ENCODE data around the gene SYNE3.

The SYNE3 gene

DNA sequence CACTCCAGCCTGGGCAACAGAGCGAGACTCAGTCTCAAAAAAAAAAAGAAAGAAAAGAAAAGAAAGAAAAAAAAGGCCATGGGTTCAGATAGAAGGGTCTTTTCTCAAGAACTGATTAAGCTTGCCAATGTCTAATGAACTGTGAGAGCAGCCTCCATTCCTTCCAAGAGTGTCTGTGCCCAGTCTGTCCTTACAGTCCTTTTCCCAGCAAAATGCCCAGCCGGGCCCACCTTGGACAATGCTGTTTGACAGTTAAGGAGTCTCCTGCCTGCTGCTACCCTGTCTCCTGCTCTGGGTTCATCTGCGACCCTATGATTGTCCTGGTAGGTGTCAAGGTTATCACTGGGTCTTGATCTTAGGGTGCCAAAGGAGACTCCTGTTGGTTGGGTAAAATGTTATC, 21.4 kb downstream of the SYNE3 start:
- no peak overlapping the region for H3K4me3 ChIP-seq (replicated peaks in 1 of 2; ENCODE audit: low read depth in 2 of 2, low read length in 2 of 2)
- TF ChIP-seq CTCF (IDR thresholded peaks at IDR 0.05; ENCODE audit: low read depth, low read length), result no peak
- DNase-seq (ENCODE audit: low read depth in 2 of 2), result no peak

GRCh38 chr14:95494456-95494855, 22.0 kb downstream of the SYNE3 start:
- H3K4me3 ChIP-seq (replicated peaks in 1 of 2; ENCODE audit: low read depth in 2 of 2, low read length in 2 of 2), result no peak overlapping the region
- TF ChIP-seq CTCF (IDR thresholded peaks at IDR 0.05; ENCODE audit: low read depth, low read length), result no peak
- DNase-seq (ENCODE audit: low read depth in 2 of 2), result no peak

DNA sequence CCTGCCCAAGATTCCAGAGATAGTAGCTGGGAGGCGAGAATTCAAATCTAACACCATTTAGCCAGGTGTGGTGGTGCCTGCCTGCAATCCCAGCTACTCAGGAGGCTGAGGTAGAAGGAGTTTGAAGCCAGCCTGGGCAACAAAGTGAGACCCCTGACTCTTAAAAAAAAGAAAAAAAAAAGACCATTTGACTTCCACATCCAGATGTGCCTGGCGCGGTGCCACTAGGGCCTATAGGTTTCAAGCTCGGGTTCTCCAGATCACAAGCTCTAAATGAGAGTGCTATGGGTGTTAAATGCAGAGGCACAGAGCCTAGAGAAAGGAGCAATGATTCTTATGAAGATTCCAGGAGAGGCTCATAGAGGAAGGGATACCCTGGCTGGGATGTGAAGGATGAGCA, 22.5 kb downstream of the SYNE3 start:
- DNase-seq (ENCODE audit: low read depth in 2 of 2), result no peak
- no peak for TF ChIP-seq CTCF (IDR thresholded peaks at IDR 0.05; ENCODE audit: low read depth, low read length)
- no peak overlapping the region for H3K4me3 ChIP-seq (replicated peaks in 1 of 2; ENCODE audit: low read depth in 2 of 2, low read length in 2 of 2)

GRCh38 chr14:95493503-95493902, 22.9 kb downstream of the SYNE3 start:
- DNase-seq (ENCODE audit: low read depth in 2 of 2), result no peak
- no peak for TF ChIP-seq CTCF (IDR thresholded peaks at IDR 0.05; ENCODE audit: low read depth, low read length)
- no peak overlapping the region for H3K4me3 ChIP-seq (replicated peaks in 1 of 2; ENCODE audit: low read depth in 2 of 2, low read length in 2 of 2)

GRCh38 chr14:95491936-95492608, 24.4 kb downstream of the SYNE3 start:
- no peak for DNase-seq (ENCODE audit: low read depth in 2 of 2)
- no peak overlapping the region for H3K4me3 ChIP-seq (replicated peaks in 1 of 2; ENCODE audit: low read depth in 2 of 2, low read length in 2 of 2)
- no peak for TF ChIP-seq CTCF (IDR thresholded peaks at IDR 0.05; ENCODE audit: low read depth, low read length)

DNA sequence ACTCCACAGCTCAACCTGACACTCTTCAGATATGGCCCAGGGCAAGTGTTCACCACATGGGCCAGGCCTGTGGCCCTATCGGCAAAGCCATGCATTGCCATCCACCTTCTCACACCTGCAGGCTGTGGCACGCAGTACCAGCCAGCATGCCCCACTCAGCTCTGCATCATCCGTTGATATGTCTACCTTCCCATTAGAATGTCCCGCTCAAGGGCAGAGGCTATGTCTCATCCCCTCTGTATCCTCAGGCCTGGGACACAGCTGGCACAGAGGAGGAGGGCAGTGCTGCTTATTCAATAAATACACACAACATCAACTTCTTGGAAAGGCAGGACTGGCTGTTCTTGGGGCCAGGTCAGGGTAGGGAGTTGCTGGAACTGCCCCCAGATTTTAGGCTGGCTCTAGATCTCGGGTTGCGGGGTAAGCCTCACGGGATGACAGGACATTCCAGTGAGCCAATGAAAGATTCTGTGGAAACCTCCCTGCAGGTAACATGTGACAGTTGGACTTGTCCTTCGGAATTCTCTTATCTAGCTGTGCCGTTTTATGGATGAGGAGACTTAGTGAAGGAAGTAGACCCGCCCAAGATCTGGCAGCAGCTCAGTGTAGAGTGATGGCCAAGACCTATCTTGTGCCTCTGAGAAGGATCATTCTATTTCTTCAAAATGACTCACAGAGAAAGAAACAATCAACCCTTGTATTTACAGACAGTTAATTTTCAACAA, 25.6 kb downstream of the SYNE3 start:
- TF ChIP-seq CTCF (IDR thresholded peaks at IDR 0.05; ENCODE audit: low read depth, low read length), result no peak
- H3K4me3 ChIP-seq (replicated peaks in 1 of 2; ENCODE audit: low read depth in 2 of 2, low read length in 2 of 2), result no peak overlapping the region
- DNase-seq (ENCODE audit: low read depth in 2 of 2), result peak in 1 of 2 donors; percentile 65

Measured in cardiac fibroblast (primary cell).